PFSK-1 (cell line): ENCODE measurements around the gene ADAM8.

Source experiments
- POLR2AphosphoS5 ChIP-seq: IDR thresholded peaks from 2 replicates; pipeline ENCODE4 v1.6.1; 2012; ENCODE audit warnings: low read depth, mild to moderate bottlenecking, control low read depth, low read length, moderate library complexity
- SIN3A ChIP-seq: IDR thresholded peaks from 2 replicates; pipeline ENCODE4 v1.6.1; 2012; ENCODE audit warnings: mild to moderate bottlenecking, low read length, moderate library complexity, borderline replicate concordance; ENCODE audit not compliant: insufficient read depth

DNA sequence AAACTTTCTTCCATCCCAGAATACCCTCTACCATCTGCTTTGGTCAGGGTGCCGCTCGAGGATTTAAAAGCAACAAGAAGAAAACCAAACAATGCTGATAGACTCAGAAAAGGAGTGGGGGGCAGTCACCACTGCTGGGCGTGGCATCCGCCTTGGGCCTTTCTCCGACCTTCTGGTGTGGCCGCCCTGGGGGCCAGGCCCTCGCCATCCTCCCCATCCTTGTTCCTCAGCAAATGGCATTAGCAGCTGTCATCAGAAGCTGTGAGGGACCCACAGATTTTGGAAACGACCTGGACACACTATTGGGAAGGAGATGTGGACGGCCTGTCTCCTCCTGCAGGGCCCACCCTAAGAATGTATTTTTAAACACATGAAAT is 36.1 kb upstream of the ADAM8 start:
- TF ChIP-seq POLR2AphosphoS5, result no peak
- TF ChIP-seq SIN3A, result no peak
